Activated CD4-positive, alpha-beta T cell treated with anti-CD3 and anti-CD28 coated beads, Interleukin-2, amount 10 ng/mL, durations not matched to agents 24 days and 14 days (primary cell): ENCODE measurements around the gene WDR35. TPM values are rescaled to one million over a fixed set of nuclear protein-coding genes. Genes with fewer than 3 reads are reported as not detected.
"Not testable (repeated sequence)": the region's sequence is repeated elsewhere in the genome, so short reads cannot be mapped to it uniquely, and the experiment has no call there.

Experiments
- DNase-seq: peaks from one replicate; pipeline ENCODE4 v3.0.0; 2022
- H3K27ac Mint-ChIP-seq: one replicate; pipeline ENCODE4 v1.8.0; 2022; ENCODE audit warnings: mild to moderate bottlenecking, mixed read lengths
- H3K27me3 Mint-ChIP-seq: one replicate; pipeline ENCODE4 v1.8.0; 2022; ENCODE audit warnings: mixed read lengths
- H3K36me3 Mint-ChIP-seq: one replicate; pipeline ENCODE4 v1.8.0; 2022; ENCODE audit warnings: low read depth, mild to moderate bottlenecking, mixed read lengths
- H3K4me1 Mint-ChIP-seq: one replicate; pipeline ENCODE4 v1.8.0; 2021; ENCODE audit warnings: mixed read lengths
- H3K4me3 Mint-ChIP-seq: one replicate; pipeline ENCODE4 v1.8.0; 2022; ENCODE audit warnings: mild to moderate bottlenecking, moderate library complexity, mixed read lengths
- H3K9me3 Mint-ChIP-seq: one replicate; pipeline ENCODE4 v1.8.0; 2021; ENCODE audit warnings: mixed read lengths
- intact Hi-C: fragments of 100-400 bp; cut with micrococcal nuclease; formaldehyde crosslinking; loops from one replicate; pipeline ENCODE4 v1.15.1; 2023
- total RNA-seq: library from RNA; stranded (reverse); gene quantifications from 2 replicates; pipeline ENCODE4 v1.2.3, GENCODE V29; 2022

Gene WDR35
- total RNA-seq, 1 donor from 2014 or later: 9.0 TPM

- DNase-seq: no peak
- Mint-ChIP-seq H3K9me3 (no peaks in the 10 kb centered on the region), H3K27me3 (no peaks in the 10 kb centered on the region), H3K4me1 (peaks cover 6% of the 10 kb centered on the region), H3K4me3 (no peak overlapping the region), H3K36me3 (peaks cover under 1% of the 10 kb centered on the region), H3K27ac (no peak overlapping the region)
- intact Hi-C loops: no loop called here
Measured at GRCh38 chr2:19886261-19886660, 103.6 kb downstream of the WDR35 start.

DNA sequence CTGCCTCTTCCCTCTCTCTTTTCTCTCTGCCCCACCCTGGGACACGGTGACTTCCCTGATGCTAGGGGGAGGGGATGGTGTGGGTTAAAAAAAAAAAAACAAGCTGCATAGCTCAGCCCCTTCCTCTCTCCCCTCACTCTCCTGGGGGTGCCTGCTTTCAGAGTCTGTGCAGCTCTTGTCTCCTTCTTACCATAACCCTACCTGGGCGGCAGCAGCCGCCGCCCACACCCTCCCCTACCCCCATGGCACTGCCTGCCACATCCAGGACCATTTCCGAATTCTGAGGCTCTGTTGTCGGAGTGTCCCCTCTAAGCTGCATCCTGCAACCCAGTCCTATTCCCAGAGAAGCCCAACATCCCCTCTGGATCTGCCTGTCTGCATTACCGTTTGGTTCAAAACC lies 104.1 kb downstream of the WDR35 start:
- intact Hi-C loops: no loop called here
- Mint-ChIP-seq H3K27me3 (no peaks in the 10 kb centered on the region), H3K36me3 (no peaks in the 10 kb centered on the region), H3K9me3 (no peaks in the 10 kb centered on the region), H3K4me3 (no peak overlapping the region), H3K4me1 (peaks cover 6% of the 10 kb centered on the region), H3K27ac (no peak overlapping the region)
- no peak for DNase-seq

- peaks cover 3% of the 10 kb centered on the region for H3K4me1 Mint-ChIP-seq
- H3K27ac Mint-ChIP-seq: no peak overlapping the region
- intact Hi-C loops: no loop called here
- no peaks in the 10 kb centered on the region for H3K9me3 Mint-ChIP-seq
- H3K4me3 Mint-ChIP-seq: no peak overlapping the region
- H3K36me3 Mint-ChIP-seq: peaks cover 4% of the 10 kb centered on the region
- no peaks in the 10 kb centered on the region for H3K27me3 Mint-ChIP-seq
- DNase-seq: no peak
Measured at GRCh38 chr2:19883971-19884720, 105.8 kb downstream of the WDR35 start.

DNA sequence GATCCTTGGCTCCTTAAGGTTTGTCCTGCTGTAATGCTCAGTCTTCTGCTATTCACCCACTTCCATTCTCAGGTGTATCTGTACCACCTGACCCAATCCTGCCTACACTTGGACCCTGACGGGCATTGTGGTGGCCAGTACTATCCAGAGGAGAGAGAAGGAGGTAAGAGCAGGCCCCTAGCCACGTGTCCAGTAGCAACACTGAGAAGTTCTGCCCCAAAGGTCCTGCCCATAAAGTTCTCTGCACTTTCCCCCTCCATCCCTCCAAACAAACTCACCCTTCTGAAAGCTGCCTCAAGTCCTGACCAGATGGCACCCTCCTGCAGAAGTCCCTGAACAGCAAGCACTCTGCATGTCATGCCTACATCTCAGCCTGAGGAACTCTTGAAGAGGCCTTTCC lies 106.4 kb downstream of the WDR35 start:
- Mint-ChIP-seq H3K9me3 (no peaks in the 10 kb centered on the region), H3K4me3 (no peak overlapping the region), H3K27me3 (no peaks in the 10 kb centered on the region), H3K27ac (no peak overlapping the region), H3K36me3 (peaks cover 4% of the 10 kb centered on the region), H3K4me1 (peaks cover under 1% of the 10 kb centered on the region)
- intact Hi-C loops: no loop called here
- DNase-seq: no peak

DNA sequence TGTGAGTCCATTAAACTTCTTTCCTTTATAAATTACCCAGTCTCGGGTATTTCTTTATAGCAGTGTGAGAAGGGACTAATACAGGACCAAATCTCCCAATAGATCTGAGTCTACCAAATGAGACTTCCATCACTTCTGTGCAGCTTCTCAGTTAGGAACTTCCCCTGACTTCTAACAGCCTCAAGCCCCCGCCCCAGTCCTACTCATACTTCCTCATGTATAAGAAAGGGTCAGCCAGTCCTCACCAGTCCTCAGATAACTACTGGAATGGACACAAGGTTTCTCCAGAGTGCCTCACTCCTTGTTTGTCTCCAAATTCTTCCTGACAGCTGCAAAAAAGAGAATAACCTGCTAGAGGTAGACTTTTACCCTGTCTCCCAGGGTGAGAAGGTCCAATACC lies 107.6 kb downstream of the WDR35 start:
- Mint-ChIP-seq H3K36me3 (peaks cover 4% of the 10 kb centered on the region), H3K27me3 (no peaks in the 10 kb centered on the region), H3K4me1 (no peaks in the 10 kb centered on the region), H3K9me3 (no peaks in the 10 kb centered on the region), H3K4me3 (no peak overlapping the region), H3K27ac (no peak overlapping the region)
- no peak for DNase-seq
- intact Hi-C loops: no loop called here

- intact Hi-C loops: no loop called here
Measured at GRCh38 chr2:19881908-19882265, 108.0 kb downstream of the WDR35 start.

GRCh38 chr2:19881221-19881907 lies 108.5 kb downstream of the WDR35 start:
- Mint-ChIP-seq H3K36me3 (peaks cover 7% of the 10 kb centered on the region), H3K27ac (no peak overlapping the region), H3K9me3 (no peaks in the 10 kb centered on the region), H3K4me3 (no peak overlapping the region), H3K27me3 (no peaks in the 10 kb centered on the region), H3K4me1 (no peaks in the 10 kb centered on the region)
- no peak for DNase-seq
- intact Hi-C loops: no loop called here

More at GRCh38 chr2:19881908-19882265, 108.0 kb downstream of the WDR35 start:
- no peak for DNase-seq
- Mint-ChIP-seq H3K4me1 (no peaks in the 10 kb centered on the region), H3K27ac (no peak overlapping the region), H3K27me3 (no peaks in the 10 kb centered on the region), H3K4me3 (no peak overlapping the region), H3K9me3 (no peaks in the 10 kb centered on the region), H3K36me3 (peaks cover 4% of the 10 kb centered on the region)

DNA sequence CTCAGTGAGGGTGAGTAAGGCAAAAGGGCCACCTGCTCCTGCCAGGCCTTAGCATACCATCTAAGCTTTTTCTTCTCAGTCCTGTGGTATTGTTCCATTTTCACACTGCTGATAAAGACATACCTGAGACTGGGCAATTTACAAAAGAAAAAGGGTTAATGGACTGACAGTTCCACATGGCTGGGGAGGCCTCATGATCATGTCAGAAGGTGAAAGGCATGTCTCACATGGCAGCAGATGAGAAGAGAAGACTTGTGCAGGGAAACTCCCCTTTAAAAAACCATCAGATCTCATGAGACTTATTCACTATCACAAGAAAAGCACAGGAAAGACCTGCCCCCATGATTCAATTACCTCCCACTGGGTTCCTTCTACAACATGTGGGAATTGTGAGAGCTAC lies 109.7 kb downstream of the WDR35 start:
- H3K27ac Mint-ChIP-seq: not testable (repeated sequence)

DNA sequence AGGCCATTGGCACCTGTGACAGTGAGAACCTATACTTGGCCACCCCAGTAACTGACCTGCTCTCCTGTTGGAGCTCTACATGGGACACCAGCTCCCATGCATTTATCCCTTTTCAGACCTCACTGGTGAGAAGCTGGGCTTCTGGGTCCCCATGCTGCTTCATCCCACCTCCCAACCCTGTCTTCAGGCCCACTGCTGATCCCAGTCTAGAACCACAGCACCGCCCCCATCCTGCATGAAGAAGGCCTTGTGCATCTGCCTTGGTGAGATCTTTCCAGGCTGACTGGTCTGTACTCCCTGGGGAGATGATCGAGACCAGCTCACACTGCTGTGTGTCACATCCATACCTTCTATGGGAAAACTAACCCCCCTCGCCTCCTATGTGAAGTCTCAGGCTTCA lies 110.8 kb downstream of the WDR35 start:
- no peaks in the 10 kb centered on the region for H3K27me3 Mint-ChIP-seq
- no peaks in the 10 kb centered on the region for H3K9me3 Mint-ChIP-seq
- H3K36me3 Mint-ChIP-seq: peaks cover 11% of the 10 kb centered on the region
- H3K4me3 Mint-ChIP-seq: no peak overlapping the region
- no peaks in the 10 kb centered on the region for H3K4me1 Mint-ChIP-seq
- no peak overlapping the region for H3K27ac Mint-ChIP-seq
- DNase-seq: no peak
- intact Hi-C loops: no loop called here

More for the DNA sequence above, 109.7 kb downstream of the WDR35 start:
- intact Hi-C loops, H3K4me3 Mint-ChIP-seq, H3K4me1 Mint-ChIP-seq, H3K27me3 Mint-ChIP-seq, H3K9me3 Mint-ChIP-seq, DNase-seq, H3K36me3 Mint-ChIP-seq: not testable (repeated sequence)

GRCh38 chr2:19878268-19879046 lies 111.4 kb downstream of the WDR35 start:
- no peak for DNase-seq
- intact Hi-C loops: no loop called here
- Mint-ChIP-seq H3K27ac (no peak overlapping the region), H3K4me3 (no peak overlapping the region), H3K36me3 (peaks cover 12% of the 10 kb centered on the region), H3K4me1 (no peaks in the 10 kb centered on the region), H3K9me3 (no peaks in the 10 kb centered on the region), H3K27me3 (no peaks in the 10 kb centered on the region)

GRCh38 chr2:19876751-19877150 lies 113.2 kb downstream of the WDR35 start:
- Mint-ChIP-seq H3K36me3 (peaks cover 18% of the 10 kb centered on the region), H3K4me1 (no peaks in the 10 kb centered on the region), H3K27ac (no peak overlapping the region), H3K27me3 (no peaks in the 10 kb centered on the region), H3K4me3 (no peak overlapping the region), H3K9me3 (no peaks in the 10 kb centered on the region)
- intact Hi-C loops: no loop called here
- no peak for DNase-seq

DNA sequence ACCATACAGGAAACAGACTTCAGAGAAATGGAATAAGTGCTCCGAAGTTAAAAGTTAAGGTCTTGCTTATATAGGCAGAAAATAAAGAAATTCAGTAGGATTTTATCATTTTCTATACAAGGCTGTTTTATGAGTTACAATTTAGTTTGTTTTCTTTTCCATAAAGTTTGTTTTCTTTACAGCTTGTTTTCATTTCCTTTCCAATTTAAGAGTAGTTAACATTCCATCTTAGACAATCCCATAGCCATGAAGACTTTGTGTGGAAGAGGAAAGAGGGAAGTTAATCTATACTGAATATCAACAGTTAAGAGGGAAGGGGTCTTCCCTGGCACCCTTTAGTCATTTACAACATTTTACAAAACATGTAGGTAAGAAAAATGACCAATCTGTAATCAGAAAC lies 114.6 kb downstream of the WDR35 start:
- Mint-ChIP-seq H3K36me3 (peaks cover 18% of the 10 kb centered on the region), H3K27ac (no peak overlapping the region), H3K4me1 (no peaks in the 10 kb centered on the region), H3K9me3 (no peaks in the 10 kb centered on the region), H3K27me3 (no peaks in the 10 kb centered on the region), H3K4me3 (no peak overlapping the region)
- DNase-seq: no peak
- intact Hi-C loops: no loop called here

GRCh38 chr2:19874726-19875125 lies 115.2 kb downstream of the WDR35 start:
- Mint-ChIP-seq H3K4me3 (no peak overlapping the region), H3K9me3 (no peaks in the 10 kb centered on the region), H3K27me3 (no peaks in the 10 kb centered on the region), H3K36me3 (peaks cover 14% of the 10 kb centered on the region), H3K27ac (no peak overlapping the region), H3K4me1 (peaks cover 2% of the 10 kb centered on the region)
- intact Hi-C loops: no loop called here
- DNase-seq: no peak

DNA sequence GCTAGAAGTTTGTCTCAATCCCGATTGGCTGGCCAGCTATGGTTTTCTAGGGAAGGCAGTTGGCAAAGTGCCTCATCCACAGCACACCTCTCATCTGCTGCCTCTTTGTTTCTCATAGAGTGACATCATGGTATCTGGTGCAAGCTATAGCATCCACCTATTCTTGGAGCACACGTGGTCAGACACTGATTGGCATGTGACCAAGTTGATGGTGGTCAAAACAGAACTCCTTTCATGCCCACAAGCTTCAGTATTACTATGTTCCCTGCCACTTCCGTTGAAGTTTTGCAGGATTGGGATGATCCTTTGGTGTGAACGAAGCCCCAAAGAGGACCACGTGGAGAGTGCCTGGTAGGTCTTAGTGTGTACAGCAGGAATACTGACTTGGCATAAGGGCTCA lies 116.9 kb downstream of the WDR35 start:
- no peak for DNase-seq
- peaks cover 14% of the 10 kb centered on the region for H3K36me3 Mint-ChIP-seq
- H3K27me3 Mint-ChIP-seq: no peaks in the 10 kb centered on the region
- no peaks in the 10 kb centered on the region for H3K9me3 Mint-ChIP-seq
- H3K27ac Mint-ChIP-seq: no peak overlapping the region
- intact Hi-C loops: no loop called here
- H3K4me3 Mint-ChIP-seq: no peak overlapping the region
- peaks cover 17% of the 10 kb centered on the region for H3K4me1 Mint-ChIP-seq
